GM12878 (cell line): ENCODE data around the gene TMEM26. TPM values are rescaled to one million over a fixed set of nuclear protein-coding genes. Genes with fewer than 3 reads are reported as not detected.

Source experiments
- ATAC-seq: fragments of 200-7000 bp; cut with Tn5 transposase; 3 replicates; pipeline ENCODE4 v1.9.1; 2020; ENCODE audit warnings: mild to moderate bottlenecking, moderate library complexity
- Bru-seq: library from RNA; stranded (reverse); fragments of 400-500 nt; gene quantifications from one replicate; lab custom pipeline; 2021; lab: Mats Ljungman, UMichigan
- BruChase-seq, 2 experiments: library from RNA; stranded (reverse); fragments of 400-500 nt; gene quantifications; one replicate each; lab custom pipeline; 2021; lab: Mats Ljungman, UMichigan
- BruUV-seq: library from RNA; stranded (reverse); fragments of 400-500 nt; replicated peaks from 2 replicates; lab custom pipeline; 2021; lab: Mats Ljungman, UMichigan
- CTCF ChIA-PET: fragments of 300-600 bp; sonication (Branson Sonifier 250); formaldehyde crosslinking; extraction: SDS; loops from one replicate; lab custom pipeline; 2021; ENCODE audit warnings: inconsistent platforms; lab: Yijun Ruan, JAX
- POLR2A ChIA-PET: fragments of 350-600 bp; formaldehyde crosslinking; extraction: SDS; loops from one replicate; lab custom pipeline; 2021; ENCODE audit warnings: inconsistent platforms; lab: Charles Lee
- RAD21 ChIA-PET: fragments of 300-600 bp; sonication (Branson Sonifier 250); formaldehyde crosslinking; loops from one replicate; lab custom pipeline; 2023; ENCODE audit warnings: antibody characterized with exemption; ENCODE audit not compliant: unreplicated experiment; lab: Charles Lee
- SMC1A ChIA-PET: fragments of 300-600 bp; sonication (Branson Sonifier 250); formaldehyde crosslinking; loops from one replicate; lab custom pipeline; 2023; ENCODE audit not compliant: unreplicated experiment, uncharacterized antibody; lab: Charles Lee
- DNase-seq: peaks from one replicate; pipeline ENCODE4 v3.0.0-alpha.2; 2011; ENCODE audit warnings: low read depth, low spot score
- FAIRE-seq: peaks from 3 replicates; lab custom pipeline; 2011; peaks lifted over from hg19 to GRCh38; lab: Jason Lieb, UNC
- H2AFZ ChIP-seq: 2 replicates; pipeline ENCODE4 v1.6.0; 2011; ENCODE audit warnings: low read depth, low read length, control low read depth; ENCODE audit not compliant: control insufficient read depth
- H3K27ac ChIP-seq: 2 replicates; pipeline ENCODE4 v1.5.1; 2011; ENCODE audit warnings: control low read depth; ENCODE audit not compliant: control insufficient read depth, insufficient read depth
- H3K27me3 ChIP-seq, 2 experiments: replicated peaks in 1 of 2; 2 replicates each; pipeline versions ENCODE4 v1.6.0 to v1.6.1; 2011; ENCODE audit warnings: low read length in 1 of 2; ENCODE audit not compliant: control insufficient read depth in 2 of 2, insufficient read depth in 2 of 2
- H3K36me3 ChIP-seq, 2 experiments: 2 replicates each; pipeline ENCODE4 v1.5.1; 2011; ENCODE audit warnings: low read length in 1 of 2; ENCODE audit not compliant: control insufficient read depth in 2 of 2, insufficient read depth in 2 of 2
- H3K4me1 ChIP-seq: 2 replicates; pipeline ENCODE4 v1.6.1; 2011; ENCODE audit warnings: mild to moderate bottlenecking, low read length, moderate library complexity, mixed read lengths; ENCODE audit not compliant: control insufficient read depth, insufficient read depth
- H3K4me2 ChIP-seq: 2 replicates; pipeline ENCODE4 v1.6.0; 2011; ENCODE audit warnings: control low read depth; ENCODE audit not compliant: control insufficient read depth, insufficient read depth
- H3K4me3 ChIP-seq: fragments of 200-600 bp; sonication (generic); 2 replicates; pipeline ENCODE4 v1.5.1; 2016
- H3K79me2 ChIP-seq: 2 replicates; pipeline ENCODE4 v1.6.0; 2011; ENCODE audit warnings: low read length; ENCODE audit not compliant: control insufficient read depth, insufficient read depth
- H3K9ac ChIP-seq: 2 replicates; pipeline ENCODE4 v1.8.0; 2011; ENCODE audit warnings: low read length, control low read depth, mixed read lengths; ENCODE audit not compliant: control insufficient read depth, insufficient read depth
- H3K9me3 ChIP-seq: replicated peaks from 3 replicates; pipeline ENCODE4 v1.5.1; 2011; ENCODE audit warnings: mild to moderate bottlenecking, low read length; ENCODE audit not compliant: control insufficient read depth, insufficient read depth
- H4K20me1 ChIP-seq: 2 replicates; pipeline ENCODE4 v1.6.0; 2011; ENCODE audit not compliant: control insufficient read depth, insufficient read depth
- BACH1 ChIP-seq: fragments of 450-650 bp; IDR thresholded peaks from 2 replicates; pipeline ENCODE4 v1.6.1; 2017; ENCODE audit warnings: mild to moderate bottlenecking, borderline replicate concordance
- BCL11A ChIP-seq: IDR thresholded peaks from 2 replicates; pipeline ENCODE4 v1.6.1; 2011; ENCODE audit warnings: low read depth, low read length
- EGR1 ChIP-seq, 2 experiments: IDR thresholded peaks; 1 replicate in 1 of 2; 2 replicates in 1 of 2; pipeline ENCODE4 v1.6.1; 2011 to 2012; ENCODE audit warnings: low read depth in 2 of 2, low read length in 2 of 2, borderline replicate concordance in 1 of 2, mild to moderate bottlenecking in 1 of 2, moderate library complexity in 1 of 2
- JUNB ChIP-seq: IDR thresholded peaks from 2 replicates; pipeline ENCODE4 v1.6.1; 2016; ENCODE audit warnings: antibody characterized with exemption, mild to moderate bottlenecking
- MXI1 ChIP-seq: fragments of 150-350 bp; IDR thresholded peaks from 2 replicates; pipeline ENCODE4 v1.6.1; 2011; ENCODE audit warnings: low read depth, mild to moderate bottlenecking, inconsistent platforms, low read length, improper control_type of control experiment
- NKRF ChIP-seq: fragments of 450-650 bp; conservative IDR thresholded peaks from 2 replicates; pipeline ENCODE4 v1.6.1; 2017; ENCODE audit warnings: mild to moderate bottlenecking, moderate library complexity
- PRDM15 ChIP-seq: fragments of 450-650 bp; formaldehyde crosslinking; IDR thresholded peaks from 2 replicates; pipeline ENCODE4 v1.4.0; 2020; ENCODE audit warnings: mild to moderate bottlenecking, moderate library complexity
- SMAD5 ChIP-seq: IDR thresholded peaks from 2 replicates; pipeline ENCODE4 v1.6.1; 2016; ENCODE audit warnings: antibody characterized with exemption, low read depth
- SP1 ChIP-seq: IDR thresholded peaks from one replicate; pipeline ENCODE4 v1.6.1; 2011; ENCODE audit warnings: low read depth, low read length
- SUZ12 ChIP-seq: fragments of 200-600 bp; sonication (generic); IDR thresholded peaks from one replicate; pipeline ENCODE4 v1.6.1; 2018; ENCODE audit warnings: antibody characterized with exemption, mild to moderate bottlenecking; ENCODE audit not compliant: unreplicated experiment
- ZNF207 ChIP-seq: fragments of 450-650 bp; IDR thresholded peaks from 2 replicates; pipeline ENCODE4 v1.6.1; 2014; ENCODE audit warnings: antibody characterized with exemption, mild to moderate bottlenecking, borderline replicate concordance
- WGBS: methylation state at CpG from one replicate; pipeline ENCODE4 v1.1.6; 2016; ENCODE audit warnings: low lambda C conversion rate; ENCODE audit not compliant: insufficient replicate concordance, insufficient coverage; ENCODE audit errors: missing lambda C conversion rate; 5-methylcytosine and 5-hydroxymethylcytosine counted together
- in situ Hi-C: fragments of 300-500 bp; cut with MboI; formaldehyde crosslinking; loops from 9 replicates; pipeline ENCODE4 v1.14.3; 2018; ENCODE audit warnings: mixed read lengths
- intact Hi-C: fragments of 100-400 bp; cut with micrococcal nuclease; formaldehyde crosslinking; loops from one replicate; pipeline ENCODE4 v1.14.2; 2022; ENCODE audit not compliant: unreplicated experiment
- long read RNA-seq, 2 experiments: library from polyadenylated mRNA; unstranded; transcript quantifications; one replicate each; pipeline ENCODE4 v2.0.0, GENCODE V29; 2019 to 2020
- polyA minus RNA-seq, 3 experiments: library from RNA; depleted of rRNA, polyadenylated mRNA; stranded (reverse); fragments of >200 nt; gene quantifications; 2 replicates each; pipeline ENCODE4 v1.2.3, GENCODE V29; 2011
- polyA plus RNA-seq, 11 experiments: library from polyadenylated mRNA; depleted of rRNA in 4 of 11; unstranded in 6 of 11; stranded (reverse) in 5 of 11; fragments of >200 nt; fragmentation: Nextera tagmentation in 4 of 11; fragmentation: Illumina TruSeq in 1 of 11; extraction: Ambion mirVana in 4 of 11; extraction: Trizol in 1 of 11; gene quantifications; 1 replicate in 1 of 11; 2 replicates in 10 of 11; pipeline versions ENCODE4 v1.2.1 to v1.2.3, GENCODE V29; 2011 to 2016; ENCODE audit warnings: inconsistent platforms in 2 of 11, missing spikeins in 2 of 11, low read depth in 1 of 11
- total RNA-seq, 4 experiments: library from RNA; depleted of rRNA in 3 of 4; stranded (reverse); fragments of >200 nt in 3 of 4; fragmentation: Illumina TruSeq in 1 of 4; extraction: Trizol in 1 of 4; gene quantifications; 2 replicates each; pipeline versions ENCODE4 v1.2.1 to v1.2.3, GENCODE V29; 2013 to 2021

Gene TMEM26
- not detected in 2 replicates for total RNA-seq (2013; cell fraction: nucleolus; rRNA removed)
- total RNA-seq (2014; rRNA removed) (not detected in 2 replicates), total RNA-seq (2014; rRNA removed; fragmentation: Illumina TruSeq; extraction: Trizol) (not detected in 2 replicates), total RNA-seq (2021) (not detected in 2 replicates), polyA plus RNA-seq (2011; rRNA removed) (not detected in 2 replicates), polyA plus RNA-seq (2014; fragmentation: Illumina TruSeq; extraction: Trizol) (not detected in 2 replicates), polyA plus RNA-seq (2014; fragmentation: Nextera tagmentation; extraction: Ambion mirVana) (not detected), polyA plus RNA-seq (2014; rRNA removed) (not detected in 2 replicates), polyA plus RNA-seq (2016; fragmentation: Nextera tagmentation; extraction: Ambion mirVana) (not detected), polyA minus RNA-seq (2011; rRNA and poly(A)+ RNA removed) (not detected in 2 replicates), Bru-seq, nascent RNA (percentile 5 among the genes with signal in this experiment), BruChase-seq, experiment 1, labeled RNA remaining after a 6-hour chase (percentile 9 among the genes with signal in this experiment), BruChase-seq, experiment 2, labeled RNA remaining after a 2-hour chase (percentile 6 among the genes with signal in this experiment)
- not detected for polyA plus RNA-seq (2011; ENCODE audit: low read depth)
- polyA plus RNA-seq (2011; cell fraction: cytosol; rRNA removed) = not detected in 2 replicates
- polyA plus RNA-seq (2011; cell fraction: nucleus; rRNA removed) = not detected in 2 replicates
- not detected in 2 replicates for polyA plus RNA-seq (2012)
- not detected in 2 replicates for polyA minus RNA-seq (2011; cell fraction: cytosol; rRNA and poly(A)+ RNA removed)
- not detected in 2 replicates for polyA minus RNA-seq (2011; cell fraction: nucleus; rRNA and poly(A)+ RNA removed)
- long read RNA-seq, experiment 1 = 0 reads
- long read RNA-seq, experiment 2 = 0 reads

GRCh38 chr10:61452655-61453641 lies at the start of gene TMEM26:
TMEM26 (minus strand) TSS chr10:61453381; CDS start chr10:61453081, 300 bp downstream.
- Histone ChIP-seq H3K36me3 (no peaks in the 10 kb centered on the region), H3K79me2 (no peaks in the 10 kb centered on the region), H3K4me3 (no peak within 1 kb of the TSS), H3K27ac (no peak within 1 kb of the TSS), H2AFZ (no peak within 1 kb of the TSS), H4K20me1 (no peaks in the 10 kb centered on the region), H3K4me2 (no peak within 1 kb of the TSS), H3K9ac (no peak within 1 kb of the TSS), H3K27me3 (peaks cover 2 to 4% of the 10 kb centered on the region in 2 experiments; a peak in 3 of 4 replicates), H3K9me3 (no peaks in the 10 kb centered on the region), H3K4me1 (no peaks in the 10 kb centered on the region)
- intact Hi-C loops = no loop called here
- ChIA-PET RAD21 (no interaction called here), SMC1A (no interaction called here), CTCF (no interaction called here), POLR2A (no interaction called here)
- WGBS = 16% methylated on average over 57 of the region's 58 CpGs
- no peak for TF ChIP-seq NKRF
- no peak for TF ChIP-seq SMAD5
- no peak for TF ChIP-seq SUZ12
- no peak for TF ChIP-seq EGR1 (IDR thresholded peaks at IDR 0.05; ENCODE audit: borderline replicate concordance in 1 of 2, low read depth in 2 of 2, low read length in 2 of 2)
- TF ChIP-seq MXI1 = no peak
- no peak for TF ChIP-seq BACH1
- TF ChIP-seq JUNB = no peak
- no peak for TF ChIP-seq SP1
- no peak for TF ChIP-seq BCL11A
- no peak for TF ChIP-seq PRDM15
- no peak for TF ChIP-seq ZNF207
- in situ Hi-C loops = no loop called here
- FAIRE-seq (no peak), DNase-seq (no peak), ATAC-seq (no peak)
- no TSS peak for BruUV-seq
